CD14-positive monocyte (primary cell): ENCODE results near the gene MT1E. TPM values are rescaled to one million over a fixed set of nuclear protein-coding genes. Genes with fewer than 3 reads are reported as not detected.

Experiments
- DNase-seq, 3 donors: peaks; one replicate each; pipeline ENCODE4 v3.0.0-alpha.2; 2011 to 2022
- H2AFZ ChIP-seq: 2 replicates; pipeline ENCODE4 v1.6.0; 2012; ENCODE audit warnings: mild to moderate bottlenecking, low read depth, low read length, inconsistent platforms; ENCODE audit not compliant: insufficient read depth, poor library complexity, severe bottlenecking
- H3K27ac ChIP-seq, 2 donors: 1 replicate in 1 of 2; 2 replicates in 1 of 2; pipeline ENCODE4 v1.5.1; 2012 to 2013; ENCODE audit warnings: low read length in 2 of 2, control low read depth in 1 of 2, inconsistent platforms in 1 of 2, low read depth in 1 of 2, mild to moderate bottlenecking in 1 of 2
- H3K27me3 ChIP-seq, 2 donors: one replicate each; pipeline versions ENCODE4 v1.6.0 to v1.6.1; 2011 to 2013; ENCODE audit warnings: low read length in 2 of 2; ENCODE audit not compliant: control insufficient read depth in 2 of 2, insufficient read depth in 2 of 2
- H3K36me3 ChIP-seq, 2 donors: replicated peaks in 1 of 2; 1 replicate in 1 of 2; 2 replicates in 1 of 2; pipeline versions ENCODE4 v1.5.1 to v1.6.1; 2012 to 2013; ENCODE audit warnings: low read length in 2 of 2, control low read depth in 1 of 2, inconsistent platforms in 1 of 2, mild to moderate bottlenecking in 1 of 2; ENCODE audit not compliant: insufficient read depth in 2 of 2, control insufficient read depth in 1 of 2
- H3K4me1 ChIP-seq, 2 donors: 1 replicate in 1 of 2; 2 replicates in 1 of 2; pipeline versions ENCODE4 v1.5.1 to v1.6.1; 2012 to 2013; ENCODE audit warnings: low read length in 2 of 2, control low read depth in 1 of 2, inconsistent platforms in 1 of 2, mild to moderate bottlenecking in 1 of 2, moderate library complexity in 1 of 2; ENCODE audit not compliant: insufficient read depth in 2 of 2, control insufficient read depth in 1 of 2
- H3K4me2 ChIP-seq: replicated peaks from 2 replicates; pipeline ENCODE3; 2012; ENCODE audit warnings: low read length, moderate library complexity, mild to moderate bottlenecking; ENCODE audit not compliant: poor library complexity, severe bottlenecking; ENCODE audit errors: extremely low read depth
- H3K4me3 ChIP-seq, 3 experiments: fragments of 200-600 bp in 1 of 3; sonication (generic) in 1 of 3; replicated peaks in 1 of 3; 1 replicate in 2 of 3; 2 replicates in 1 of 3; pipeline ENCODE4 v1.5.1; 2011 to 2013; ENCODE audit warnings: low read length in 3 of 3, mild to moderate bottlenecking in 3 of 3, control low read depth in 2 of 3, low read depth in 2 of 3, inconsistent platforms in 1 of 3, moderate library complexity in 1 of 3
- H3K79me2 ChIP-seq: 2 replicates; pipeline ENCODE4 v1.6.0; 2012; ENCODE audit warnings: mild to moderate bottlenecking, control low read depth, inconsistent platforms, low read length, moderate library complexity; ENCODE audit not compliant: insufficient read depth
- H3K9ac ChIP-seq: 2 replicates; pipeline ENCODE4 v1.6.0; 2017; ENCODE audit warnings: low read length, mild to moderate bottlenecking; ENCODE audit not compliant: insufficient read depth, poor library complexity, severe bottlenecking
- H3K9me3 ChIP-seq, 2 donors: replicated peaks in 1 of 2; 1 replicate in 1 of 2; 2 replicates in 1 of 2; pipeline versions ENCODE4 v1.5.1 to v1.6.1; 2012 to 2013; ENCODE audit warnings: low read length in 2 of 2, control low read depth in 1 of 2; ENCODE audit not compliant: control insufficient read depth in 1 of 2, insufficient read depth in 1 of 2
- H4K20me1 ChIP-seq: 2 replicates; pipeline ENCODE4 v1.6.0; 2012; ENCODE audit warnings: mild to moderate bottlenecking, low read length, control low read depth, moderate library complexity; ENCODE audit not compliant: insufficient read depth
- H3K27ac Mint-ChIP-seq, 7 donors: one replicate each; pipeline ENCODE4 v1.8.0; 2020; ENCODE audit warnings: mild to moderate bottlenecking in 7 of 7, mixed read lengths in 7 of 7, moderate library complexity in 6 of 7, inconsistent platforms in 2 of 7
- H3K27me3 Mint-ChIP-seq, 3 donors: one replicate each; pipeline ENCODE4 v1.8.0; 2021 to 2022; ENCODE audit warnings: low read depth in 3 of 3, mild to moderate bottlenecking in 3 of 3, mixed read lengths in 3 of 3, moderate library complexity in 3 of 3, inconsistent platforms in 1 of 3
- H3K36me3 Mint-ChIP-seq, 2 donors: one replicate each; pipeline ENCODE4 v1.8.0; 2020; ENCODE audit warnings: mixed read lengths in 2 of 2, inconsistent platforms in 1 of 2, mild to moderate bottlenecking in 1 of 2
- H3K4me1 Mint-ChIP-seq: one replicate; pipeline ENCODE4 v1.8.0; 2020; ENCODE audit warnings: mild to moderate bottlenecking, mixed read lengths
- H3K4me3 Mint-ChIP-seq, 2 donors: one replicate each; pipeline ENCODE4 v1.8.0; 2020; ENCODE audit warnings: mild to moderate bottlenecking in 2 of 2, mixed read lengths in 2 of 2, moderate library complexity in 1 of 2
- H3K9me3 Mint-ChIP-seq, 7 donors: one replicate each; pipeline ENCODE4 v1.8.0; 2020 to 2022; ENCODE audit warnings: mixed read lengths in 7 of 7, mild to moderate bottlenecking in 6 of 7, moderate library complexity in 6 of 7, inconsistent platforms in 2 of 7
- WGBS: methylation state at CpG from one replicate; pipeline ENCODE4 v1.1.5; 2013; ENCODE audit warnings: missing lambda C conversion rate; ENCODE audit not compliant: insufficient coverage; 5-methylcytosine and 5-hydroxymethylcytosine counted together
- intact Hi-C, 2 donors: fragments of 100-400 bp; cut with micrococcal nuclease; formaldehyde crosslinking; loops; one replicate each; pipeline versions ENCODE4 v1.15.0 to v1.15.1; 2023
- polyA plus RNA-seq, 3 donors: library from polyadenylated mRNA; depleted of rRNA in 1 of 3; unstranded in 2 of 3; stranded (reverse) in 1 of 3; fragments of 300-500 nt in 2 of 3; fragments of >200 nt in 1 of 3; fragmentation: Illumina TruSeq in 2 of 3; gene quantifications; 1 replicate in 2 of 3; 2 replicates in 1 of 3; pipeline ENCODE4 v1.2.3, GENCODE V29; 2012 to 2021
- TF ChIP-seq, protein P1 (sequence below): fragments of 200-600 bp; IDR thresholded peaks from one replicate; pipeline ENCODE4 v1.8.0; 2022; ENCODE audit warnings: antibody characterized with exemption, mild to moderate bottlenecking

The MT1E gene
- polyA plus RNA-seq, 3 donors, result 1.3 to 4.3 (median 4.0) TPM

DNA sequence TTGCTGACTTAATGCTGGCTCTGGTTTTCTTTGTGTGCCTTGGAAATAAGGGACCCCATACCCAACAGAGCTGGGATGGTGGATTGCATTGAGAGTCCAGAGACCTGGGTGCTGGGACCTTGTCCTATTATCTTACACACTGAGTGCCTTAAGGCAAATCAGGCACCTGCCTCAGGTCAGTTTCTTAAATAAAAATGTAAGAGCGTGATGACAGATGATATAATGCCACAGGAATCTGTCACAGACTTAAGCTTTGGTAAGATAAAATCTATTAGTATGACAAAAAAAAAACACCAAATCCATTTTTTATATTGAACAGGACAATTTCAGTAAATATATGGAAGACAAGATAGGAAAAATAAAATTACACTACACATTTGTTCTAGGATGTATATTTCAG is 14.5 kb downstream of the MT1E start:
- Histone ChIP-seq H3K27me3 (peaks cover 85 to 99% of the 10 kb centered on the region in 2 donors), H3K36me3 (no peaks in the 10 kb centered on the region), H3K4me3 (no peak overlapping the region), H3K27ac (no peak overlapping the region), H3K79me2 (no peaks in the 10 kb centered on the region), H3K4me1 (peaks cover 10 to 15% of the 10 kb centered on the region in 2 donors), H3K9me3 (peaks cover 0 to 37% of the 10 kb centered on the region in 2 donors), H3K4me2 (no peak overlapping the region), H3K9ac (no peak overlapping the region), H2AFZ (no peak overlapping the region), H4K20me1 (no peaks in the 10 kb centered on the region)
- H3K4me3 Mint-ChIP-seq, result peak overlapping the region in 1 of 2 donors; percentile 36
- peaks cover 25% of the 10 kb centered on the region for H3K4me1 Mint-ChIP-seq
- peaks cover 88 to 99% (median 96%) of the 10 kb centered on the region in 3 donors for H3K27me3 Mint-ChIP-seq
- DNase-seq, result no peak
- peaks cover 0 to 8% (median 3%) of the 10 kb centered on the region in 7 donors for H3K9me3 Mint-ChIP-seq
- WGBS, result no CpG with 5 or more reads among the region's 1 CpG
- intact Hi-C loops, result no loop called here
- peaks cover 0 to under 1% of the 10 kb centered on the region in 2 donors for H3K36me3 Mint-ChIP-seq
- TF ChIP-seq, protein P1, sequence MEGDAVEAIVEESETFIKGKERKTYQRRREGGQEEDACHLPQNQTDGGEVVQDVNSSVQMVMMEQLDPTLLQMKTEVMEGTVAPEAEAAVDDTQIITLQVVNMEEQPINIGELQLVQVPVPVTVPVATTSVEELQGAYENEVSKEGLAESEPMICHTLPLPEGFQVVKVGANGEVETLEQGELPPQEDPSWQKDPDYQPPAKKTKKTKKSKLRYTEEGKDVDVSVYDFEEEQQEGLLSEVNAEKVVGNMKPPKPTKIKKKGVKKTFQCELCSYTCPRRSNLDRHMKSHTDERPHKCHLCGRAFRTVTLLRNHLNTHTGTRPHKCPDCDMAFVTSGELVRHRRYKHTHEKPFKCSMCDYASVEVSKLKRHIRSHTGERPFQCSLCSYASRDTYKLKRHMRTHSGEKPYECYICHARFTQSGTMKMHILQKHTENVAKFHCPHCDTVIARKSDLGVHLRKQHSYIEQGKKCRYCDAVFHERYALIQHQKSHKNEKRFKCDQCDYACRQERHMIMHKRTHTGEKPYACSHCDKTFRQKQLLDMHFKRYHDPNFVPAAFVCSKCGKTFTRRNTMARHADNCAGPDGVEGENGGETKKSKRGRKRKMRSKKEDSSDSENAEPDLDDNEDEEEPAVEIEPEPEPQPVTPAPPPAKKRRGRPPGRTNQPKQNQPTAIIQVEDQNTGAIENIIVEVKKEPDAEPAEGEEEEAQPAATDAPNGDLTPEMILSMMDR, result no peak
- H3K27ac Mint-ChIP-seq, result no peak overlapping the region

DNA sequence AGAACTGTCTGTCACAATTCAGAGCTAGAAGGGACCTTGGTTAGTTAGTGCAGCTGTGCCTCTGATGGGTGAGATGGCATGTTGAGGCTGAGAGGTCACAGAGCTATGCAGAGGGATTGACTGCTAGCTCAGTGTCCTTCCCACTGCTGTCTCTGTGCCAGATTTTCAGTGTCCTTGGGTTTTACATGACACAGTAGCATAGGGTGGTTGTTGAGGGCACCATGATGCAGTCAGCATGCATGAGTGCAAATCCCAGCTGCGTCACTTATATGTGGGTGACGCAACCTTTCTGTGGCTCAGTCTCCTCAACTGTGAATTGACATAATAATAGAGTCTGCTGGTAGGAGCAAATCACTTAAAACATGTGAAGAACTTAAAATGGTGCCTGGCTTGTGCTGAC is 15.6 kb downstream of the MT1E start:
- no peak overlapping the region for H3K27ac ChIP-seq
- no peak overlapping the region for H2AFZ ChIP-seq
- WGBS, result 76% methylated on average over 2 of the region's 2 CpGs
- H3K9ac ChIP-seq, result no peak overlapping the region
- H4K20me1 ChIP-seq, result no peaks in the 10 kb centered on the region
- no peak for DNase-seq
- Mint-ChIP-seq H3K4me1 (peaks cover 20% of the 10 kb centered on the region), H3K27me3 (peaks cover 87 to 99% (median 97%) of the 10 kb centered on the region in 3 donors), H3K36me3 (no peaks in the 10 kb centered on the region), H3K4me3 (peak overlapping the region in 1 of 2 donors; percentile 60), H3K27ac (no peak overlapping the region), H3K9me3 (peaks cover 0 to 8% (median 2%) of the 10 kb centered on the region in 7 donors)
- peaks cover 84 to 100% of the 10 kb centered on the region in 2 donors for H3K27me3 ChIP-seq
- no peak overlapping the region for H3K4me3 ChIP-seq
- peaks cover 0 to 27% of the 10 kb centered on the region in 2 donors for H3K9me3 ChIP-seq
- H3K36me3 ChIP-seq, result no peaks in the 10 kb centered on the region
- intact Hi-C loops, result no loop called here
- TF ChIP-seq, protein P1, result no peak
- H3K79me2 ChIP-seq, result no peaks in the 10 kb centered on the region
- H3K4me1 ChIP-seq, result peaks cover 10 to 15% of the 10 kb centered on the region in 2 donors
- H3K4me2 ChIP-seq, result no peak overlapping the region
